Measurements from ENCODE around the gene FAM149A. TPM values are rescaled to one million over a fixed set of nuclear protein-coding genes. Genes with fewer than 3 reads are reported as not detected.
A peak's percentile ranks its signal among the peaks of the same experiment; 100 is the strongest.

Gene FAM149A
- total and polyA plus RNA-seq, 8 donors, result 5.6 to 101 (median 29.6) TPM

- Histone ChIP-seq H3K27me3 (no peaks in the 10 kb centered on the region), H3K4me3 (no peak overlapping the region), H3K27ac (peak overlapping the region in 1 of 5 donors; percentile 5), H3K36me3 (peaks cover 0 to 6% (median 4%) of the 10 kb centered on the region in 4 donors), H3K9me3 (no peaks in the 10 kb centered on the region), H3K4me1 (peaks cover 0 to 19% (median 5%) of the 10 kb centered on the region in 4 donors)
- WGBS, 5 donors, result 65 to 77% (median 69%) methylated on average over 7 of the region's 7 CpGs
- DNase-seq, result no peak
- intact Hi-C loops (cut with DNase I; ENCODE audit: low total_unique reads), result loop anchor here (10.0 kb wide), 1 partner anchor 51 kb away; no protein-coding TSS in a partner anchor
- no peak for TF ChIP-seq CTCF (IDR thresholded peaks at IDR 0.05)
- TF ChIP-seq EP300 (IDR thresholded peaks at IDR 0.05), result no peak
- no peak for TF ChIP-seq POLR2AphosphoS5 (IDR thresholded peaks at IDR 0.05)
- no peak for TF ChIP-seq POLR2A (IDR thresholded peaks at IDR 0.05)
Measured at GRCh38 chr4:186074189-186074588, 30.3 kb upstream of the FAM149A start.

- no peak overlapping the region for H3K4me3 ChIP-seq
- intact Hi-C loops (cut with DNase I; ENCODE audit: low total_unique reads), result loop anchor here (10.0 kb wide), 1 partner anchor 46 kb away; no protein-coding TSS in a partner anchor
- H3K4me1 ChIP-seq, result peaks cover 0 to 2% (median 0%) of the 10 kb centered on the region in 4 donors
- H3K27ac ChIP-seq, result no peak overlapping the region
- DNase-seq, result peak in 1 of 2 donors; percentile 39
- peaks cover 0 to 29% (median 24%) of the 10 kb centered on the region in 4 donors for H3K36me3 ChIP-seq
- H3K9me3 ChIP-seq, result no peaks in the 10 kb centered on the region
- no peaks in the 10 kb centered on the region for H3K27me3 ChIP-seq
- WGBS, 5 donors, result 40 to 65% (median 46%) methylated on average over 11 of the region's 11 CpGs
- TF ChIP-seq POLR2A (IDR thresholded peaks at IDR 0.05) (no peak), CTCF (IDR thresholded peaks at IDR 0.05) (no peak), POLR2AphosphoS5 (IDR thresholded peaks at IDR 0.05) (no peak), EP300 (IDR thresholded peaks at IDR 0.05) (no peak)
Measured at GRCh38 chr4:186078981-186079638, 25.4 kb upstream of the FAM149A start.

- intact Hi-C loops (cut with DNase I; ENCODE audit: low total_unique reads), result loop anchor here (10.0 kb wide), 1 partner anchor 45 kb away; no protein-coding TSS in a partner anchor
- WGBS, 5 donors, result 58 to 74% (median 65%) methylated on average over 9 of the region's 9 CpGs
- no peak for DNase-seq
Measured at GRCh38 chr4:186079694-186080093, 24.8 kb upstream of the FAM149A start.

More at GRCh38 chr4:186079694-186080093, 24.8 kb upstream of the FAM149A start:
- H3K4me3 ChIP-seq, result no peak overlapping the region
- H3K27me3 ChIP-seq, result no peaks in the 10 kb centered on the region
- no peak for TF ChIP-seq POLR2A (IDR thresholded peaks at IDR 0.05)
- no peak for TF ChIP-seq EP300 (IDR thresholded peaks at IDR 0.05)
- TF ChIP-seq CTCF (IDR thresholded peaks at IDR 0.05), result no peak
- TF ChIP-seq POLR2AphosphoS5 (IDR thresholded peaks at IDR 0.05), result no peak
- no peaks in the 10 kb centered on the region for H3K9me3 ChIP-seq
- no peak overlapping the region for H3K27ac ChIP-seq
- H3K36me3 ChIP-seq, result peaks cover 0 to 29% (median 25%) of the 10 kb centered on the region in 4 donors
- H3K4me1 ChIP-seq, result no peaks in the 10 kb centered on the region

Data from stomach (tissue), 9 donors.